WERI-Rb-1 (cell line): Measurements from ENCODE around the gene RASA3.

ENCODE experiments used
- DNase-seq: peaks from one replicate; pipeline ENCODE4 v3.0.0-alpha.2; 2020
- H3K27ac ChIP-seq: fragments of 250-450 bp; sonication (Bioruptor Pico); 2 replicates; pipeline ENCODE4 v1.5.1; 2020; ENCODE audit warnings: mild to moderate bottlenecking, moderate library complexity
- H3K27me3 ChIP-seq: fragments of 250-450 bp; sonication (Bioruptor Pico); 2 replicates; pipeline ENCODE4 v1.5.1; 2021; ENCODE audit warnings: mild to moderate bottlenecking, low read depth, moderate library complexity; ENCODE audit not compliant: insufficient read depth, severe bottlenecking
- H3K36me3 ChIP-seq: fragments of 250-450 bp; sonication (Bioruptor Pico); 2 replicates; pipeline ENCODE4 v1.5.1; 2020; ENCODE audit warnings: mild to moderate bottlenecking, moderate library complexity
- H3K4me3 ChIP-seq: 2 replicates; pipeline ENCODE4 v1.5.1; 2011; ENCODE audit warnings: low read depth, mild to moderate bottlenecking, control low read depth, low read length
- H3K9me3 ChIP-seq: fragments of 250-450 bp; sonication (Bioruptor Pico); 2 replicates; pipeline ENCODE4 v1.5.1; 2021; ENCODE audit warnings: mild to moderate bottlenecking, moderate library complexity; ENCODE audit not compliant: severe bottlenecking
- TF ChIP-seq, protein P1 (sequence below): IDR thresholded peaks from 2 replicates; pipeline ENCODE4 v1.5.1; 2011; ENCODE audit warnings: low read depth, mild to moderate bottlenecking, control low read depth, inconsistent platforms, low read length

Gene RASA3

DNA sequence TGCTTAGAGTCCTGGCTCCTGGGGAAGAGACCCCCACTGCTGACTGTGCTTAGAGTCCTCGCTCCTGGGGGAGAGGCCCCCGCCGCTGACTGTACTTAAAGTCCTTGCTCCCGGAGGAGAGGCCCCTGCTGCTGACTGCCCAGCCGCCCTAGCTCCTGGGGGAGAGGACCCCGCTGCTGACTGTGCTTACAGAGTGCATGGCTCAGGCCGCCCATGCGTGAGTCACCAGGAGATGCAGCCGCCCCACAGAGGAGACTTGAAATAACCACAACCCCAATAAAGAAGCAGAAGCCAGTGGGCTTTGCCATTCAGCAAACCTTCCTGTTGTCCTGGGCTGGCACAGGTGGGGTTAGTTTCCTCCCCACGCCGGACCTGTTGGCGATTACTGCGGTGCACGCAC lies 79.4 kb downstream of the RASA3 start:
- Histone ChIP-seq H3K36me3 (peaks cover 10% of the 10 kb centered on the region; the same call in 1 of the 2 replicates), H3K27ac (no peak overlapping the region), H3K27me3 (no peaks in the 10 kb centered on the region), H3K4me3 (no peak overlapping the region), H3K9me3 (no peaks in the 10 kb centered on the region)
- TF ChIP-seq, protein P1, sequence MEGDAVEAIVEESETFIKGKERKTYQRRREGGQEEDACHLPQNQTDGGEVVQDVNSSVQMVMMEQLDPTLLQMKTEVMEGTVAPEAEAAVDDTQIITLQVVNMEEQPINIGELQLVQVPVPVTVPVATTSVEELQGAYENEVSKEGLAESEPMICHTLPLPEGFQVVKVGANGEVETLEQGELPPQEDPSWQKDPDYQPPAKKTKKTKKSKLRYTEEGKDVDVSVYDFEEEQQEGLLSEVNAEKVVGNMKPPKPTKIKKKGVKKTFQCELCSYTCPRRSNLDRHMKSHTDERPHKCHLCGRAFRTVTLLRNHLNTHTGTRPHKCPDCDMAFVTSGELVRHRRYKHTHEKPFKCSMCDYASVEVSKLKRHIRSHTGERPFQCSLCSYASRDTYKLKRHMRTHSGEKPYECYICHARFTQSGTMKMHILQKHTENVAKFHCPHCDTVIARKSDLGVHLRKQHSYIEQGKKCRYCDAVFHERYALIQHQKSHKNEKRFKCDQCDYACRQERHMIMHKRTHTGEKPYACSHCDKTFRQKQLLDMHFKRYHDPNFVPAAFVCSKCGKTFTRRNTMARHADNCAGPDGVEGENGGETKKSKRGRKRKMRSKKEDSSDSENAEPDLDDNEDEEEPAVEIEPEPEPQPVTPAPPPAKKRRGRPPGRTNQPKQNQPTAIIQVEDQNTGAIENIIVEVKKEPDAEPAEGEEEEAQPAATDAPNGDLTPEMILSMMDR = no peak
- DNase-seq = no peak

DNA sequence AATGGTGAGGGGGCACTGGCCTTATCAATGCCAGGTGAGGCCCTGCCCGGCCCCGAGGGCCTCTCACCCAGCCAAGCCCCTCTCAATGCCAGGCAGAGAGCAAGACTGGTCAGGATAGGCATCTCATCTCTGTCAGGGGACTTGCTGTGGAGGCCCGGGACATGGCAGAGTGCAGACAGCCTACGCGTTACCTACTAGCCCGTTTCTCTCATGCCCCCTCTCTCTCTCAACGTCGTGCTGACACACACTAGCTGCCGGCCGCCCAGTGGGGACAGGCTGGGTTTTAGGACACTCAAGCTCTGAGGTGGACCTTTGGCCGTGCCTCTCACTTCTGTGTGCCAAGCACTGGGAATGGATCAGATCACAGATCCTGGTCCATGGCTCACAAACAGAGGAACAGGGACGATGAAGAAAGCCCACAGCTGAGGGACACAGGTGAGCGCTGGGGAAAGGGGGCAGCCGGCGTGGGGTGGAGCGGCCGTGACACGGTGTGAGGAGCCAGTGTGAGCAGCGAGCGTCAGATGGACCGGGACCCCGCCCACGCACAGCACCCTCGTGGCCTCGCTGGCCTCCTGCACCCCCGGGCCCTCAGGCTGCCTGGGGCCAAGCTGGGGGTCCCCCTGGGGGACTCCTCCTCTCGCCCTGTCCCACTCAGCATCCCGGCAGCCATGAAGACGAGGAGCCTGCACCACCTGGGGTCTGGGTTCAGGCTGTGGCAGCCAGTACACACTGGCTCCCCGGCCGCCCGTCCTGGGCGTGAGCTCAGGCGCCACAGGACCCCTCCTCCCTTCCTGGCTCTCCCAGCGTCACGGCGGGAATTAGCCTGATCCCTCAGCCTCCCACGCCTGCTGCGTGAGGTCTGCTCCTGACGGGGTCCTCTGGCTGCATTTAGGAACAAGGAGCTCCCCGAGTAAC lies 81.6 kb downstream of the RASA3 start:
- peak; percentile 51 for DNase-seq
- Histone ChIP-seq H3K36me3 (peaks cover 7% of the 10 kb centered on the region; the same call in 1 of the 2 replicates), H3K27ac (no peak overlapping the region), H3K9me3 (no peaks in the 10 kb centered on the region), H3K27me3 (no peaks in the 10 kb centered on the region), H3K4me3 (no peak overlapping the region)
- TF ChIP-seq, protein P1 = no peak

DNA sequence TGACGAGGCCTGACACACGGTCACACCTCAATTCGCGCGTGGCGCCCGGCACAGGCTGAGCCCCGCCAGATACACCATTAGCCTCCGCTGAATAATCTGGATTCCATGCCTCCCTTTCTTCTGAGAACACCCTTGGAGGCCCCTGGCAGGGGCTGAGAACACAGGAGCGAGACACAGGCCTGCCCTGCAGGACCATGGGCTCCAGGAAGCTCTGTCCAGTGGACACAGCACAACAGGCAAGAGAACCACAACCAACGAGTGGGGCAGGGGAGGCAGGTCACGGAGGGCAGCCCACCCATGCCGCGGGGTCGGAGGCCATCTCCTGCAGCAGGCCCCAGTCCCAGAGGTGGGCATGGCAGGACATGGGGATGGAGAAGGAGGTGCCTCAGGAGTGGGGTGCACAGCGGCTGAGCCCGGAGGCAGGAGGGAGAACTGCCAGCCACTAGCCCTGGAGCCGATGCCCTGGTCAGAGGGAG lies 82.8 kb downstream of the RASA3 start:
- Histone ChIP-seq H3K27ac (no peak overlapping the region), H3K9me3 (no peaks in the 10 kb centered on the region), H3K36me3 (no peaks in the 10 kb centered on the region), H3K27me3 (no peaks in the 10 kb centered on the region), H3K4me3 (no peak overlapping the region)
- TF ChIP-seq, protein P1 = no peak
- no peak for DNase-seq

DNA sequence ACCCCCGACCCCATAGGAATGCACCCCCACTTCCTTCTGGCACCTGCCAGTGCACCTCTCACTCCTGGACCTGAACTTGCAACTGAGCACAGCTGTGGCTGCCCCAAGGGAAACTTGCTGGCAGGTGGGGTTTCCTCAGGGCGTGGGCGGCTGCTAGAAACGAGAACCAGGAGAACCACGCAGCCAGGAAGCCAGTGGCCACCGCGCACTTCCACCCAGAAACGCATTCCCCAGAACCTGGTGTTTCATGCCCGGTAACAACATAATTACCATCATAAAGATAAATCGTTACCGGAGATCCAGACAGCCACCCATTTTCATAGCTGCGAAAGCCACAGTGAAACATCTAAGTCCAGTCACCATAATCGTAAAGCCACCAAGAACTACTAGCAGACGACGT lies 83.4 kb downstream of the RASA3 start:
- TF ChIP-seq, protein P1 = no peak
- H3K4me3 ChIP-seq = no peak overlapping the region
- DNase-seq = no peak
- H3K27ac ChIP-seq = no peak overlapping the region
- no peaks in the 10 kb centered on the region for H3K9me3 ChIP-seq
- H3K27me3 ChIP-seq = no peaks in the 10 kb centered on the region
- no peaks in the 10 kb centered on the region for H3K36me3 ChIP-seq

DNA sequence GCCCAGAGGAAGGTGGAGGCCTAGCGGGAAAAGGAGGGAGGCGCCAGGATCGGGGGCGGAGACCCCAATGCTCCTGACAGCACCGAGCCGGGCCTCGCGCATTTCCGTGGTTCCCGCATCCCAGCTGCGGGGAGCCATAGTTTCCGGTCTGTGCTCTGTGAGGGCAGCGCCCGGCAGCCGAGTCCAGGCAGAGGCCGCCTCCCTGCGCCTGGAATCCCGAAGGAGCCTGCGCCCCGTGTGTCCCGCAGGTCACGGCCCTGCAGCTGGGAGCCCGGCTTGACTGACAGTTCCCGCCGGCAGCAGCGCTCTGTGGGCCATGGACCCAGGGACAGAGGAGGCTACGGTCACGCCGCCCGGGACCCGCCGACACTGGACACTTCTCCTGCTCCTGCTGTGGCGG lies 84.0 kb downstream of the RASA3 start:
- TF ChIP-seq, protein P1 = no peak
- no peaks in the 10 kb centered on the region for H3K36me3 ChIP-seq
- no peak overlapping the region for H3K27ac ChIP-seq
- no peaks in the 10 kb centered on the region for H3K27me3 ChIP-seq
- no peak overlapping the region for H3K4me3 ChIP-seq
- no peak for DNase-seq
- no peaks in the 10 kb centered on the region for H3K9me3 ChIP-seq
